GM19455 (cell line): ENCODE results near the gene IL17RD.
A peak's percentile ranks its signal among the peaks of the same experiment; 100 is the strongest.

Source experiments
- ATAC-seq: cut with Tn5 transposase; IDR thresholded peaks from one replicate; pipeline ENCODE4 v1.9.1; 2021; ENCODE audit not compliant: unreplicated experiment

Gene IL17RD

GRCh38 chr3:57069503-57069902 is 95.7 kb downstream of the IL17RD start:
- no peak for ATAC-seq

- ATAC-seq: peak; percentile 97
Measured at GRCh38 chr3:57068437-57069089, 96.6 kb downstream of the IL17RD start.

- no peak for ATAC-seq
Measured at GRCh38 chr3:57066471-57066870, 98.7 kb downstream of the IL17RD start.

DNA sequence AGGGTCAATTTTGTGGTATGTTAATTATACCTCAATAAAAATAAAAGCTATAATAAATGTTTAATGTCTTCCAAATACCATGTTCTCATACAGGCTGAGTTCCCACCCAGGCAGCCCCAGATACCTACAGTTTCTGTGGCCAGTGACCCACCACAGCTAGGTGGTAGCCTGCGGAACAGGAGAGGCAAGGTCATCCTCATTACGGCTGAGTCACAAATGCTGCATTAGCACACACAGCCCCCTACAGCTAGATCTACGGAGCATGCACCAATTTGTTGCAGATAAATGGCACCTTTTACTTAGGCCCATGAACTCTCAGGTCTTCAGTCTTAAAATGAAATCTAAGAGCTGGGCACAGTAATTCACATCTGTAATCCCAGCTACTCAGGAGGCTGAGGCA is 99.6 kb downstream of the IL17RD start:
- ATAC-seq: no peak

DNA sequence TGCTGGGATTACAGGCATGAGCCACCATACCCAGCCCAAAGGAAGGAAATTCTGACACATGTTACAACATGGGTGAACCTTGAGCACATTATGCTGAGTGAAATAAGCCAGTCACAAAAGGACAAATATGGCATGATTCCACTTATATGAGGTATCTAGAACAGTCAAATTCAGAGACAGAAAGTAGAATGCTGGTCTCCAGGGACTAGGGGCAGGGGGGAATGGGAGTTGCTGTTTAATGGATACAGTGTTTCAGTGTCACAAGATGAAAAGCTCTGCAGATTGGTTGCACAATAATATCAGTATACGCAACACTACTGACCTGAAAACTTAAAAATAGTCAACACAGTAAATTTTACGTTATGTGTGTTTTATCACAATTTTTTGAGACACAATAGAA is 100.6 kb downstream of the IL17RD start:
- no peak for ATAC-seq

GRCh38 chr3:57064001-57064400 is 101.2 kb downstream of the IL17RD start:
- ATAC-seq: no peak

- ATAC-seq: no peak
Measured at GRCh38 chr3:57063032-57063431, 102.1 kb downstream of the IL17RD start.

DNA sequence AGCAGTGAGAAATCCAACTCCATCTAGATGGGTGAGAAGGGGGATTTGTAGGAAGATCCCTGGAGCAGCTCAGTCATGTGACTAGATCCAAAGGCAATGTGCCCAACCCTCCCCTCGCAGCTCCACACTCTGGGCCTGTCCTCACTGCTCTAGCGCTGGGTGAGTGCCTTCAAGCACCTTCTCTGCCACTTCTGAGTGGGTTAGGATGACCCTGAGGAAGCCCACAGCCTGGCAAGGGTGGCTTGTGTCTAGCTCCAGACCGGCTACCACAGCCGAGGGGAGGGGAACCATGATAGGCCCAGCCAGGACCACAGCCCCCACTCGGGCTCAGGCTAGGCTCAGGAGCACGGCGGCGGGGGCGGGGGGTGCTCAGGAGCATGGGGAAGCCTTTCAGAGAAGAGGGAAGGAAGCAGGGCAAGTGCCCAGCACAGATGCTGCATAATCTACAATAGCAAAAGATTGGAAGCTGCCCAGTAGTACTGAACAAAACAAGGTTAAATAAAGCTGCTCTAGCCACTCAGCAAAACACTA is 103.0 kb downstream of the IL17RD start:
- ATAC-seq: no peak

DNA sequence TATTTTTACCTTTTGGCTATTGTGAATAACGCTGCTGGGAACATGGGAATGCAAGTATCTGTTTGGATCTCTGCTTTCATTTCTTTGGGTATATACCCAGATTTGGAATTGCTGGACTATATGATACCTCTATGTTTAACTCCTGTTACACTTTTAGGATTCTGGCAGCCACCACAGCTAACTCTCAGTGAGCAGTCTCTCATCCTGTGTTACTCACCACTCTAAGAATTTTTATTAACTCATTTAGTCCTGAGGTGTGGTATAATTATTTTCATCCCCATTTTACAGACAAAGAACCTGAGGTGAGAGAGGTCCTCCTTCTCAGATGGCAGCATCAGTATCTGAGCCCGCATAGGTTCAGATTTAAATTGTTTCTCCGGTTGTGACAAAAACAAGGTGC is 103.6 kb downstream of the IL17RD start:
- ATAC-seq: no peak

- ATAC-seq: no peak
Measured at GRCh38 chr3:57060089-57060821, 104.9 kb downstream of the IL17RD start, which contains the start of gene SPATA12. Gene SPATA12, plus strand, starts transcription at chr3:57060664. Its CDS starts 13,031 bp downstream, at chr3:57073695.

- no peak for ATAC-seq
Measured at GRCh38 chr3:57059411-57059810, 105.7 kb downstream of the IL17RD start.

DNA sequence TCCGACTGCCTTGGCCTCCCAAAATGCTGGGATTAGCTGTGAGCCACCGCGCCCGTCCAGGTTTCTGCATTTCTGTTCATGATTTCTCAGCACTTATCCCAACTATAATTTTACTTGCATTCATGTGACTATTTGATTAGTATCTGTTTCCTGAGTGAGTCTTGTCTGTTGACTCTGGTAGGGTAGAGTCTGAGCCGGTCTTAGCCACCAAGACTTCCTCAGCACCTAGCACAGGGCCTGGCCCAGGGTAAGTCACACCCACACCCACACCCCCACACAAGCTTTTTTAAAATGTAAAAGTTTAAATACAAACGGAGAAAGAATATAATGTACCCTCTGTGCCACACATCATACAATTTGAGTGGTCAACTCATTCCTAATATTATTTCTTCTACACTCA is 107.8 kb downstream of the IL17RD start:
- no peak for ATAC-seq

DNA sequence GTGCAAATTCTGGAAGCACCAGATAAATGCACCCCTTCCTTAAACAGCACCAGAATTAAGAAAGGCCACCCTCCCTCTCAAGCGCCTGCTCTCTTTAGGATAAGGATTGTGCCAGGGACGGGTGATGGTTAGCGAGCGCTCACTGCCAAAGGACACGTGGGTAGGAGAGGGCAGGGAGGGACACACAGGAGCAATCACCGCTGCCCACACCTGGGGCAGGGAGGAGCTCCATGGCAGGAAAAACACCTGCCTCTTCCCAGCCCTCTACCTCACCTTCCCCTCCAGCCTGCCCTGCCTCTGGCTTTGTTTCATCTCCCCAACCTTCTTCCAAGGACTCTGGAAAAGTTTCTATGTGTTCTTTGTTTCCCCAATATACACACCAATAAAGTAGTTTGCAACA is 112.0 kb downstream of the IL17RD start:
- ATAC-seq: no peak

GRCh38 chr3:57052662-57053061 is 112.5 kb downstream of the IL17RD start:
- no peak for ATAC-seq

GRCh38 chr3:57048728-57049127 is 116.4 kb downstream of the IL17RD start:
- no peak for ATAC-seq

DNA sequence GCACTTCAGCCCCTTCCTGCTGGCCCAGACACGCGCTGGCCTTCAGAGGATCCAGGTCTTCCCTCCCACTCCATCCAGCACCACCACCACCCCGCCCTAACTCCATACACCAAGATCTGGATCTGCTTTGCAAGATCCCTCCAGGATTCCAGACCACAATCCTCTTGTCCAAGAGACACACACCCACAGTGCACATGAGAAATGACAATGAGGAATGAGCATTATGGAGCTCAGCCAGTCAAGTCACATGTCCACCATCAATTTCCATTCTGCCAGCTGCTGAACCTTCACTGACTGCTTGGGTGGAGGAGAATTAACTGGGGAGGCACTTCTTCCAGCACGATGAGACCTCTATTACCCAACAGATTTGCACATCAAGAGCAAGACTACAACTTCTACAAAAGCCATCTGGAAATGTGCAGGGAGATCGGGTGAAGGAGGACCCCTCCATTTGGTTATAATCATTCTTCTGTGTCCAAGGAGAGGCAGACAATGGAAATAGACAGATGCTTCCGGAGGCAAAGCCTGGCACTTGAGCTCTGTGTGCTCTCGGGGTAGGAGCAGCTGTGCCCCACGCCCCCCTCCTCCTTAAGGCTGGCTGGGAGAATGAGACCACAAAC is 117.0 kb downstream of the IL17RD start:
- ATAC-seq: no peak

DNA sequence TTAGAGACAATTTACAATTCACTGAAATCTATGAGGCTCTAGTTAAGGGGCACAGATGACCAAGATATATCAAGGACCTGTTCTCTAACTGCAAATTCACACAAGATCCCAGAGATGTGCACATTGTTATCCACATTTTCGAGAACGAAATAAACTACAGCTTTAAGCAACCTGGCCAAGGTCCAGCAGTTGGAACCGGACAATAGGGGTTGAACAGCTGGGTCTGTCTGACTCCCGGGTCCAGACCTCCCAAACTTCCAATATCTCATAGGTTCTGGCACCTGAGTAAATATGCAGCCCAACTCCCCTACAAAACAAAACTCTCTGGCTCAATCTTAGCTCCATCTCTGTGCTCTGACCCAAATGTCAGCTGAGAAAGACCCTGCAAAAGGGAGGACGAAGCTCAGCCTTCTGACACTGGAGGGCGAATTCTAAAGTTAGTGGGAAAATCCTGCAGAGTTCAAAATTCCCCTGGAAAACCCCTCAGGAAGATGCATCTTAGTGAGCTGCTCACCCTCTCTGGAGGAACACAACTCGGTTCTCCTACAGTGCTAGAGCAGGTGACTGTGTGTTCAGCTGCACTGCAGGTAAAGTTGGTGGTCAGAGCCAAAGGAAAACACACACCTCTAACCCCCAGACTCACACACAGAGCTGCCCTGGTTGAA is 118.9 kb downstream of the IL17RD start:
- ATAC-seq: no peak

GRCh38 chr3:57043518-57043917 is 121.6 kb downstream of the IL17RD start:
- no peak for ATAC-seq

- no peak for ATAC-seq
Measured at GRCh38 chr3:57041674-57042073, 123.5 kb downstream of the IL17RD start.
